HCT116 (cell line): Measurements from ENCODE around the gene MAGEF1. TPM values are rescaled to one million over a fixed set of nuclear protein-coding genes. Genes with fewer than 3 reads are reported as not detected.

ENCODE experiments used
- ATAC-seq: fragments of 200-7000 bp; cut with Tn5 transposase; 2 replicates; pipeline ENCODE4 v1.9.1; 2020; ENCODE audit warnings: mild to moderate bottlenecking, moderate library complexity
- BruUV-seq: library from RNA; stranded (reverse); fragments of 400-500 nt; replicated peaks from 2 replicates; lab custom pipeline; 2021; lab: Mats Ljungman, UMichigan
- CTCF ChIA-PET: fragments of 300-600 bp; sonication (Branson Sonifier 250); formaldehyde crosslinking; loops from one replicate; lab custom pipeline; 2021; ENCODE audit warnings: antibody characterized with exemption; lab: Charles Lee
- POLR2A ChIA-PET: fragments of 300-600, 350-600 bp; sonication (Branson Sonifier 250); formaldehyde crosslinking; loops from one replicate; lab custom pipeline; 2021; ENCODE audit warnings: antibody characterized with exemption; lab: Charles Lee
- RAD21 ChIA-PET, 2 experiments: fragments of 300-600 bp; sonication (Branson Sonifier 250); formaldehyde crosslinking; loops; one replicate each; lab custom pipeline; 2023; ENCODE audit warnings: low total read pairs in 2 of 2; ENCODE audit not compliant: uncharacterized antibody in 2 of 2, unreplicated experiment in 2 of 2, low non-redundant PET in 1 of 2; lab: Charles Lee
- DNase-seq: peaks from one replicate; pipeline ENCODE4 v3.0.0-alpha.2; 2010; ENCODE audit warnings: low read depth, low spot score
- H2AFZ ChIP-seq: fragments of 200-600 bp; shearing (Covaris generic), sonication (generic); 2 replicates; pipeline ENCODE4 v1.6.1; 2017; ENCODE audit warnings: low read depth, mixed run types, mixed read lengths, antibody characterized with exemption, low read length; ENCODE audit not compliant: poor library complexity, severe bottlenecking
- H3K27ac ChIP-seq: 2 replicates; pipeline ENCODE4 v1.5.1; 2012; ENCODE audit warnings: low read depth, low read length
- H3K27me3 ChIP-seq: fragments of 200-600 bp; sonication (generic); 2 replicates; pipeline ENCODE4 v1.6.1; 2016; ENCODE audit warnings: mixed run types, low read length, mixed read lengths; ENCODE audit not compliant: insufficient read depth
- H3K36me3 ChIP-seq, 2 experiments: fragments of 200-500 bp in 1 of 2; fragments of 200-600 bp in 1 of 2; sonication (Bioruptor generic) in 1 of 2; sonication (generic) in 1 of 2; 2 replicates each; pipeline versions ENCODE4 v1.5.1 to v1.6.1; 2014 to 2016; ENCODE audit warnings: low read length in 2 of 2, inconsistent platforms in 1 of 2, mixed read lengths in 1 of 2, mixed run types in 1 of 2; ENCODE audit not compliant: insufficient read depth in 2 of 2, control insufficient read depth in 1 of 2
- H3K4me1 ChIP-seq, 2 experiments: fragments of 200-600 bp in 1 of 2; sonication (generic) in 1 of 2; 2 replicates each; pipeline versions ENCODE4 v1.5.1 to v1.6.1; 2012 to 2017; ENCODE audit warnings: low read length in 2 of 2, inconsistent platforms in 1 of 2, mild to moderate bottlenecking in 1 of 2, mixed read lengths in 1 of 2, mixed run types in 1 of 2, moderate library complexity in 1 of 2; ENCODE audit not compliant: insufficient read depth in 2 of 2, control insufficient read depth in 1 of 2
- H3K4me2 ChIP-seq: fragments of 200-600 bp; sonication (generic); 2 replicates; pipeline ENCODE4 v1.6.1; 2017; ENCODE audit warnings: mixed run types, low read length, mixed read lengths
- H3K4me3 ChIP-seq, 2 experiments: fragments of 200-600 bp in 1 of 2; sonication (generic) in 1 of 2; replicated peaks in 1 of 2; 2 replicates each; pipeline ENCODE4 v1.5.1; 2011 to 2016; ENCODE audit warnings: low read length in 2 of 2, control low read depth in 1 of 2, low read depth in 1 of 2, mild to moderate bottlenecking in 1 of 2, mixed read lengths in 1 of 2, mixed run types in 1 of 2
- H3K79me2 ChIP-seq: fragments of 200-600 bp; sonication (generic); 2 replicates; pipeline ENCODE4 v1.6.1; 2017; ENCODE audit warnings: mild to moderate bottlenecking, mixed run types, low read length, moderate library complexity, mixed read lengths; ENCODE audit not compliant: insufficient read depth
- H3K9ac ChIP-seq: fragments of 200-600 bp; sonication (generic); 2 replicates; pipeline ENCODE4 v1.6.1; 2016; ENCODE audit warnings: low read length, mixed read lengths
- H3K9me2 ChIP-seq: fragments of 200-600 bp; sonication (generic), shearing (Covaris generic); 2 replicates; pipeline ENCODE4 v1.6.1; 2017; ENCODE audit warnings: mixed run types, mild to moderate bottlenecking, moderate library complexity; ENCODE audit not compliant: insufficient read depth
- H3K9me3 ChIP-seq, 2 experiments: fragments of 200-500 bp in 1 of 2; fragments of 200-600 bp in 1 of 2; sonication (Bioruptor generic) in 1 of 2; sonication (generic) in 1 of 2; 2 replicates each; pipeline ENCODE4 v1.6.1; 2014 to 2017; ENCODE audit warnings: low read length in 2 of 2, mixed read lengths in 2 of 2, inconsistent platforms in 1 of 2, low read depth in 1 of 2, mild to moderate bottlenecking in 1 of 2, mixed run types in 1 of 2, moderate library complexity in 1 of 2; ENCODE audit not compliant: control insufficient read depth in 1 of 2, insufficient read depth in 1 of 2
- H4K20me1 ChIP-seq: fragments of 200-600 bp; sonication (generic), shearing (Covaris generic); 2 replicates; pipeline ENCODE4 v1.6.1; 2017; ENCODE audit warnings: mixed run types, mild to moderate bottlenecking, moderate library complexity; ENCODE audit not compliant: insufficient read depth
- CEBPB ChIP-seq: IDR thresholded peaks from 2 replicates; pipeline ENCODE4 v1.6.1; 2012; ENCODE audit warnings: low read depth
- EZH2 ChIP-seq: fragments of 200-600 bp; sonication (generic); IDR thresholded peaks from 2 replicates; pipeline ENCODE4 v1.6.1; 2017; ENCODE audit warnings: antibody characterized with exemption, mixed run types
- FOSL1 ChIP-seq: IDR thresholded peaks from 2 replicates; pipeline ENCODE4 v1.6.1; 2012; ENCODE audit warnings: low read depth
- JUND ChIP-seq: IDR thresholded peaks from 2 replicates; pipeline ENCODE4 v1.6.1; 2012
- MAX ChIP-seq: IDR thresholded peaks from 2 replicates; pipeline ENCODE4 v1.6.1; 2012
- SP1 ChIP-seq: IDR thresholded peaks from 2 replicates; pipeline ENCODE4 v1.6.1; 2012; ENCODE audit warnings: low read depth
- intact Hi-C: fragments of 100-400 bp; cut with micrococcal nuclease; formaldehyde crosslinking; loops from 2 replicates; pipeline ENCODE4 v1.10.0; 2022
- total RNA-seq: library from RNA; stranded (reverse); gene quantifications from one replicate; pipeline ENCODE4 v1.2.1, GENCODE V29; 2021; ENCODE audit not compliant: unreplicated experiment
- TF ChIP-seq, protein P1 (sequence below): IDR thresholded peaks from 2 replicates; pipeline ENCODE4 v1.6.1; 2012; ENCODE audit warnings: low read depth

Gene MAGEF1
- total RNA-seq, 1 experiment from 2014 or later = 44.1 TPM

DNA sequence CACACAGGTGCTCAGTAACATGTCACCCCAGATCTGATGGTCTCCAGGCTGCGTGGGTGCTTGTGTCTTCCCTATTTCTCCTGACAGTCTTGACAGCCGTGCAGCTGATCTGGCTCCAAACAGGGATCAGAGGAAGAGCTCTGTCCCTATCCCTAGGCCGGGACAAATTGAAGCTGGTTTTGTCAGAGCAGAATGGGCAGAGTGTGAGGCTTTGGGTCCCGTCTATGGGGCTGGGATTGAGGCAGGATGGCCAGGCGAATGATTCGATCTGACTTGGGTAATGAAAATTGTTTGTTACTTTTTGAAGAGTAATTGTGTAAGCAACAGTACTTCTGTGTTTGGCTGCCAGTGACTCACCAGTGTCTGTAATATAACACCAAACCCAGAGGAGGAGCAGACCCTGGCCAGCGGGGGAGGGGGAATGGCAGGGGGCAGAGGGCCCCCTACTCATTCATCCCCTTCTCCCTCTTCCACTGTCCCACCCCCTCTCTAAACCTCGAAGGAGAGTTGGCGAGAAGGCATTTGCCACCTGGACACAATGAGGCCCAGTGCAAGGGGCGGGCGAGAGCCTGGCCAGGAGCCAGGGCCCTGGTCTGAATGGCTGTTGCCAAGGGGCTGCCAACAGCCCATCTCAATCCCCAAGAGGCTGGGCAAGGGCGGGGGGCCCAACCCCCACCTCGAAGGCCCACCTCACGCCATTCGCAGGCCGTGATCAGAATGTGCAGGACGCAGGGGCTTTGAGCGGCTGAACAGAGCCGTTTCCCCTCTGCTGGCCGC lies 4.9 kb upstream of the MAGEF1 start:
- RAD21 ChIA-PET = no interaction called here

More for the DNA sequence above, 4.9 kb upstream of the MAGEF1 start:
- Histone ChIP-seq H3K36me3 (no peaks in the 10 kb centered on the region), H3K4me1 (peaks cover 9 to 18% of the 10 kb centered on the region in 2 experiments; a peak in 3 of 4 replicates), H2AFZ (no peak overlapping the region), H3K9ac (peak overlapping the region; percentile 21; the same call in 1 of the 2 replicates), H3K27ac (no peak overlapping the region), H3K79me2 (no peaks in the 10 kb centered on the region), H3K9me3 (no peaks in the 10 kb centered on the region), H3K4me3 (no peak overlapping the region), H3K9me2 (no peaks in the 10 kb centered on the region), H4K20me1 (no peaks in the 10 kb centered on the region), H3K27me3 (no peaks in the 10 kb centered on the region)
- intact Hi-C loops = no loop called here
- DNase-seq = no peak
- CTCF ChIA-PET = no interaction called here
- POLR2A ChIA-PET = no interaction called here
- peak; percentile 17; the same call in 1 of the 2 replicates for TF ChIP-seq CEBPB
- TF ChIP-seq, protein P1, sequence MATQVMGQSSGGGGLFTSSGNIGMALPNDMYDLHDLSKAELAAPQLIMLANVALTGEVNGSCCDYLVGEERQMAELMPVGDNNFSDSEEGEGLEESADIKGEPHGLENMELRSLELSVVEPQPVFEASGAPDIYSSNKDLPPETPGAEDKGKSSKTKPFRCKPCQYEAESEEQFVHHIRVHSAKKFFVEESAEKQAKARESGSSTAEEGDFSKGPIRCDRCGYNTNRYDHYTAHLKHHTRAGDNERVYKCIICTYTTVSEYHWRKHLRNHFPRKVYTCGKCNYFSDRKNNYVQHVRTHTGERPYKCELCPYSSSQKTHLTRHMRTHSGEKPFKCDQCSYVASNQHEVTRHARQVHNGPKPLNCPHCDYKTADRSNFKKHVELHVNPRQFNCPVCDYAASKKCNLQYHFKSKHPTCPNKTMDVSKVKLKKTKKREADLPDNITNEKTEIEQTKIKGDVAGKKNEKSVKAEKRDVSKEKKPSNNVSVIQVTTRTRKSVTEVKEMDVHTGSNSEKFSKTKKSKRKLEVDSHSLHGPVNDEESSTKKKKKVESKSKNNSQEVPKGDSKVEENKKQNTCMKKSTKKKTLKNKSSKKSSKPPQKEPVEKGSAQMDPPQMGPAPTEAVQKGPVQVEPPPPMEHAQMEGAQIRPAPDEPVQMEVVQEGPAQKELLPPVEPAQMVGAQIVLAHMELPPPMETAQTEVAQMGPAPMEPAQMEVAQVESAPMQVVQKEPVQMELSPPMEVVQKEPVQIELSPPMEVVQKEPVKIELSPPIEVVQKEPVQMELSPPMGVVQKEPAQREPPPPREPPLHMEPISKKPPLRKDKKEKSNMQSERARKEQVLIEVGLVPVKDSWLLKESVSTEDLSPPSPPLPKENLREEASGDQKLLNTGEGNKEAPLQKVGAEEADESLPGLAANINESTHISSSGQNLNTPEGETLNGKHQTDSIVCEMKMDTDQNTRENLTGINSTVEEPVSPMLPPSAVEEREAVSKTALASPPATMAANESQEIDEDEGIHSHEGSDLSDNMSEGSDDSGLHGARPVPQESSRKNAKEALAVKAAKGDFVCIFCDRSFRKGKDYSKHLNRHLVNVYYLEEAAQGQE = no peak
- 0 out of 2 replicates have a peak, but pooled peaks have one; percentile 36 for TF ChIP-seq FOSL1
- no peak for TF ChIP-seq MAX
- peak; percentile 37; the same call in 1 of the 2 replicates for TF ChIP-seq SP1
- TF ChIP-seq JUND = peak; percentile 35; the same call in 1 of the 2 replicates
- TF ChIP-seq EZH2 = no peak
- TF ChIP-seq, all 23 proteins: peak for 4
- no peak for ATAC-seq
- no TSS peak for BruUV-seq
- H3K4me2 ChIP-seq = peak overlapping the region; percentile 58
